ENCODE measurements around the gene SLC16A11. TPM values are rescaled to one million over a fixed set of nuclear protein-coding genes. Genes with fewer than 3 reads are reported as not detected.

Gene SLC16A11
- total and polyA plus RNA-seq, 2 of the 4 experiments (the other 2 are of a cell fraction): not detected

DNA sequence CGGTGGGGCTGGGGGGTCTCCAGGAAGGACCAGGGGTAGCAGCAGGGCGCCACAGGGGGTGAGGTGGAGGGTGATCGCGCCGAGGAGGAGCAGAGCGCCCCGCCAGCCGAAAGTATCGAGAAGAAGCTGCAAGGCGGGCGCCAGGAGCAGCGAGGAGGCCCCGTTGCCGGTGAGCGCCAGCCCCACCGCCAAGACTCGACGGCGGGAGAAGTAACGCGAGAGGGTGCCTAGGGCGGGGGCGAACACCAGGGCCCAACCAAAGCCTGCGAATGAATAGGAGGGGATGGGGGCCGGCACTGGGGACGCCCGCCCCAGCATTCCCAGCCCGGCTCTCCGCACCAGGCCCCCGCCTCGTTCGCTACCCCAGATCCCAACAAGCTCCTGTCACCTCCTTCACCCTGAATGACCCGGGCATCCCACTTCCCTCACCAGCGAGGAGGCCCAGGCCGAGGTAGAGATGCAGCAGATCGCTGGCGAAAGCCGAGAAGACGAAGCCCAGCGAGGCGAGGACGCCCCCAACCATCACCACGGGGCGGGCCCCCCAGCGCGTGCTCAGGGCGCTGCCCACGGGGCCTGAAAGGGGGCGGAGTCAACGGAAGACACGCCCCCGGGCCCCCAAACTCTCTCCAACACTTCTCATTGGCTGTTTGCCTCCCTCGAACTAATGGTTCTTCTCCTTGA is 1.3 kb downstream of the SLC16A11 start:
- H3K4me2 ChIP-seq (ENCODE audit: low read depth, low read length): peak overlapping the region; percentile 25; the same call in 1 of the 2 replicates
- H2BK15ac ChIP-seq (ENCODE audit: low read depth, low read length): no peak overlapping the region
- no peak overlapping the region for H3K4ac ChIP-seq (ENCODE audit: low read depth, low read length)
- no peak overlapping the region for H3K23ac ChIP-seq (ENCODE audit: low read depth, low read length)
- CTCF ChIA-PET: no interaction called here
- 17% methylated on average over 26 of the region's 53 CpGs; no CpG with 5 or more reads in 1 of the 2 experiments for WGBS, 2 experiments (ENCODE audit: extremely low coverage in 2 of 2, insufficient read length in 1 of 2)
- no peak overlapping the region for H3K9ac ChIP-seq (ENCODE audit: low read depth, low read length)
- H3K56ac ChIP-seq (ENCODE audit: extremely low read depth, insufficient read depth, low read length): no peak overlapping the region
- H2BK5ac ChIP-seq (ENCODE audit: low read depth, low read length, poor library complexity, severe bottlenecking): no peak overlapping the region
- H3K9me1 ChIP-seq (ENCODE audit: insufficient read depth, low read length): no peaks in the 10 kb centered on the region
- H4K8ac ChIP-seq (ENCODE audit: low read depth in 2 of 2, low read length in 2 of 2): no peak overlapping the region
- dilution Hi-C loops (cut with HindIII; ENCODE audit: low sequenced_read_pairs, unreplicated experiment) (no loop called here), intact Hi-C loops (cut with micrococcal nuclease) (loop anchor here (10.0 kb wide), 1 partner anchor 522 kb away; the partner anchor contains the start of gene SENP3), in situ Hi-C loops (cut with MboI; ENCODE audit: low sequenced_read_pairs) (loop anchor here (10.0 kb wide), 1 partner anchor 262 kb away; the partner anchor contains the start of gene EIF5A)
- no peak overlapping the region for H2BK20ac ChIP-seq (ENCODE audit: low read depth, low read length)
- H3K4me1 ChIP-seq (ENCODE audit: control insufficient read depth, insufficient read depth, low read length): peaks cover 6% of the 10 kb centered on the region
- H2AK5ac ChIP-seq (ENCODE audit: low read depth, low read length): no peak overlapping the region
- peaks cover 29% of the 10 kb centered on the region for H3K27me3 ChIP-seq (ENCODE audit: control insufficient read depth, insufficient read depth, low read length)
- no peaks in the 10 kb centered on the region for H3K36me3 ChIP-seq (ENCODE audit: control insufficient read depth, insufficient read depth, low read length)
- DNase-seq (no peak), ATAC-seq (ENCODE audit: low read depth) (no peak)
- H3K4me3 ChIP-seq (ENCODE audit: insufficient read depth, low read depth, low read length): no peak overlapping the region
- no peak overlapping the region for H4K5ac ChIP-seq (ENCODE audit: low read depth, low read length)
- H2BK120ac ChIP-seq (ENCODE audit: low read depth, low read length): no peak overlapping the region
- H3K79me1 ChIP-seq (ENCODE audit: low read depth in 1 of 2, low read length in 2 of 2): no peaks in the 10 kb centered on the region
- no peak overlapping the region for H4K91ac ChIP-seq (ENCODE audit: insufficient read depth, low read depth, low read length)
- TF ChIP-seq RAD21 (IDR thresholded peaks at IDR 0.05; ENCODE audit: low read length) (no peak), MAFK (IDR thresholded peaks at IDR 0.05; ENCODE audit: low read depth, low read length) (no peak), FOS (IDR thresholded peaks at IDR 0.05; ENCODE audit: low read depth, low read length) (no peak), CEBPB (IDR thresholded peaks at IDR 0.05; ENCODE audit: low read depth, low read length) (no peak), SMC3 (IDR thresholded peaks at IDR 0.05; ENCODE audit: low read depth, low read length) (no peak), NFE2L2 (IDR thresholded peaks at IDR 0.05; ENCODE audit: low read depth, low read length) (no peak), BHLHE40 (IDR thresholded peaks at IDR 0.05; ENCODE audit: low read depth, low read length) (no peak), MXI1 (IDR thresholded peaks at IDR 0.05; ENCODE audit: borderline replicate concordance, low read depth, low read length) (no peak)
- TF ChIP-seq, protein P1, sequence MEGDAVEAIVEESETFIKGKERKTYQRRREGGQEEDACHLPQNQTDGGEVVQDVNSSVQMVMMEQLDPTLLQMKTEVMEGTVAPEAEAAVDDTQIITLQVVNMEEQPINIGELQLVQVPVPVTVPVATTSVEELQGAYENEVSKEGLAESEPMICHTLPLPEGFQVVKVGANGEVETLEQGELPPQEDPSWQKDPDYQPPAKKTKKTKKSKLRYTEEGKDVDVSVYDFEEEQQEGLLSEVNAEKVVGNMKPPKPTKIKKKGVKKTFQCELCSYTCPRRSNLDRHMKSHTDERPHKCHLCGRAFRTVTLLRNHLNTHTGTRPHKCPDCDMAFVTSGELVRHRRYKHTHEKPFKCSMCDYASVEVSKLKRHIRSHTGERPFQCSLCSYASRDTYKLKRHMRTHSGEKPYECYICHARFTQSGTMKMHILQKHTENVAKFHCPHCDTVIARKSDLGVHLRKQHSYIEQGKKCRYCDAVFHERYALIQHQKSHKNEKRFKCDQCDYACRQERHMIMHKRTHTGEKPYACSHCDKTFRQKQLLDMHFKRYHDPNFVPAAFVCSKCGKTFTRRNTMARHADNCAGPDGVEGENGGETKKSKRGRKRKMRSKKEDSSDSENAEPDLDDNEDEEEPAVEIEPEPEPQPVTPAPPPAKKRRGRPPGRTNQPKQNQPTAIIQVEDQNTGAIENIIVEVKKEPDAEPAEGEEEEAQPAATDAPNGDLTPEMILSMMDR (conservative IDR thresholded peaks at IDR 0.05; ENCODE audit: low read depth, low read length): no peak
- TF ChIP-seq, protein P2, sequence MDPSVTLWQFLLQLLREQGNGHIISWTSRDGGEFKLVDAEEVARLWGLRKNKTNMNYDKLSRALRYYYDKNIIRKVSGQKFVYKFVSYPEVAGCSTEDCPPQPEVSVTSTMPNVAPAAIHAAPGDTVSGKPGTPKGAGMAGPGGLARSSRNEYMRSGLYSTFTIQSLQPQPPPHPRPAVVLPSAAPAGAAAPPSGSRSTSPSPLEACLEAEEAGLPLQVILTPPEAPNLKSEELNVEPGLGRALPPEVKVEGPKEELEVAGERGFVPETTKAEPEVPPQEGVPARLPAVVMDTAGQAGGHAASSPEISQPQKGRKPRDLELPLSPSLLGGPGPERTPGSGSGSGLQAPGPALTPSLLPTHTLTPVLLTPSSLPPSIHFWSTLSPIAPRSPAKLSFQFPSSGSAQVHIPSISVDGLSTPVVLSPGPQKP (IDR thresholded peaks at IDR 0.05; ENCODE audit: borderline replicate concordance, low read depth, low read length): no peak
- H4K20me1 ChIP-seq (ENCODE audit: insufficient read depth, low read length): no peaks in the 10 kb centered on the region
- no peak overlapping the region for H3K14ac ChIP-seq (replicated peaks; ENCODE audit: low read depth, low read length)
- H3K9me3 ChIP-seq (ENCODE audit: control insufficient read depth, insufficient read depth, low read length): no peaks in the 10 kb centered on the region
- POLR2A ChIA-PET (ENCODE audit: unreplicated experiment): no interaction called here
- BruUV-seq (replicated peaks): no TSS peak
- peak overlapping the region; percentile 77 for H2AFZ ChIP-seq (replicated peaks; ENCODE audit: low read length, poor library complexity)
- no peak overlapping the region for H3K18ac ChIP-seq (ENCODE audit: low read depth, low read length)
- H3K27ac ChIP-seq (ENCODE audit: insufficient read depth, low read length): no peak overlapping the region
- H2AK9ac ChIP-seq (replicated peaks; ENCODE audit: low read depth, low read length, poor library complexity): no peak overlapping the region

Measured in IMR-90 (cell line).